HepG2 (cell line): Measurements from ENCODE around the gene ARHGAP26. TPM values are rescaled to one million over a fixed set of nuclear protein-coding genes. Genes with fewer than 3 reads are reported as not detected.

Source experiments
- ARHGAP35 ChIP-seq: sonication (generic); formaldehyde crosslinking; IDR thresholded peaks from 2 replicates; pipeline ENCODE4 v1.9.0; 2022; ENCODE audit warnings: mild to moderate bottlenecking, inconsistent platforms, moderate library complexity, missing genetic modification reagents, borderline replicate concordance
- ATAD3A ChIP-seq: sonication (generic); formaldehyde crosslinking; IDR thresholded peaks from 2 replicates; pipeline ENCODE4 v1.4.0; 2020; ENCODE audit warnings: missing genetic modification reagents
- CCDC6 ChIP-seq: sonication (generic); formaldehyde crosslinking; IDR thresholded peaks from 2 replicates; pipeline ENCODE4 v1.8.1; 2022; ENCODE audit warnings: mild to moderate bottlenecking, missing genetic modification reagents, moderate library complexity
- DPF2 ChIP-seq: sonication (generic); formaldehyde crosslinking; IDR thresholded peaks from 2 replicates; pipeline ENCODE4 v1.4.0; 2020; ENCODE audit warnings: mild to moderate bottlenecking, low read depth, missing genetic modification reagents, borderline replicate concordance
- ETV6 ChIP-seq: sonication (generic); formaldehyde crosslinking; conservative IDR thresholded peaks from 2 replicates; pipeline ENCODE4 v1.4.0; 2020; ENCODE audit warnings: missing genetic modification reagents
- FOXA3 ChIP-seq: IDR thresholded peaks from 2 replicates; pipeline ENCODE4 v1.6.1; 2016; ENCODE audit warnings: missing genetic modification reagents, missing compliant biosample characterization
- FOXP4 ChIP-seq: sonication (generic); formaldehyde crosslinking; IDR thresholded peaks from 2 replicates; pipeline ENCODE4 v1.4.0; 2020; ENCODE audit warnings: missing genetic modification reagents
- JUNB ChIP-seq: sonication (generic); formaldehyde crosslinking; IDR thresholded peaks from 2 replicates; pipeline ENCODE4 v1.8.0; 2022; ENCODE audit warnings: missing genetic modification reagents, mild to moderate bottlenecking, borderline replicate concordance
- KLF6 ChIP-seq: IDR thresholded peaks from 2 replicates; pipeline ENCODE4 v1.8.0; 2016; ENCODE audit warnings: missing biosample characterization, missing genetic modification reagents
- MED8 ChIP-seq: sonication (generic); formaldehyde crosslinking; IDR thresholded peaks from 2 replicates; pipeline ENCODE4 v1.8.1; 2023; ENCODE audit warnings: mild to moderate bottlenecking, missing genetic modification reagents; ENCODE audit not compliant: insufficient replicate concordance
- PHF20 ChIP-seq: sonication (generic); formaldehyde crosslinking; IDR thresholded peaks from 2 replicates; pipeline ENCODE4 v1.5.0; 2020; ENCODE audit warnings: mild to moderate bottlenecking, missing genetic modification reagents
- RBAK ChIP-seq: sonication (generic); formaldehyde crosslinking; IDR thresholded peaks from 2 replicates; pipeline ENCODE4 v1.5.1; 2020; ENCODE audit warnings: mild to moderate bottlenecking, missing genetic modification reagents
- RFX5 ChIP-seq: IDR thresholded peaks from 2 replicates; pipeline ENCODE4 v1.6.1; 2011; ENCODE audit warnings: low read depth, low read length, improper control_type of control experiment
- SMARCC2 ChIP-seq: fragments of 450-650 bp; IDR thresholded peaks from 2 replicates; pipeline ENCODE4 v1.6.1; 2017; ENCODE audit warnings: antibody characterized with exemption, mild to moderate bottlenecking
- SRSF9 ChIP-seq: fragments of 200-400 bp; formaldehyde crosslinking; IDR thresholded peaks from 2 replicates; pipeline ENCODE4 v1.6.1; 2018; ENCODE audit warnings: borderline replicate concordance, mild to moderate bottlenecking, low read depth, low read length; ENCODE audit not compliant: insufficient read depth, poor library complexity, severe bottlenecking
- THAP8 ChIP-seq: sonication (generic); formaldehyde crosslinking; IDR thresholded peaks from 2 replicates; pipeline ENCODE4 v1.5.1; 2020; ENCODE audit warnings: missing genetic modification reagents, mild to moderate bottlenecking, borderline replicate concordance
- TIGD3 ChIP-seq: sonication (generic); formaldehyde crosslinking; IDR thresholded peaks from 2 replicates; pipeline ENCODE4 v1.5.1; 2020; ENCODE audit warnings: mild to moderate bottlenecking, missing genetic modification reagents, borderline replicate concordance
- TRIM24 ChIP-seq: sonication (generic); formaldehyde crosslinking; IDR thresholded peaks from 2 replicates; pipeline ENCODE4 v1.8.0; 2022; ENCODE audit warnings: mild to moderate bottlenecking, missing genetic modification reagents
- ZKSCAN8 ChIP-seq: IDR thresholded peaks from 2 replicates; pipeline ENCODE4 v1.6.1; 2016; ENCODE audit warnings: borderline replicate concordance, missing genetic modification reagents, missing compliant biosample characterization
- ZMYM2 ChIP-seq: sonication (generic); formaldehyde crosslinking; IDR thresholded peaks from 2 replicates; pipeline ENCODE4 v1.8.0; 2022; ENCODE audit warnings: mild to moderate bottlenecking, missing genetic modification reagents
- ZNF354B ChIP-seq: sonication (generic); formaldehyde crosslinking; IDR thresholded peaks from 2 replicates; pipeline ENCODE4 v1.8.0; 2022; ENCODE audit warnings: mild to moderate bottlenecking, missing genetic modification reagents
- ZNF430 ChIP-seq: sonication (generic); formaldehyde crosslinking; IDR thresholded peaks from 2 replicates; pipeline ENCODE4 v1.9.0; 2021; ENCODE audit warnings: mild to moderate bottlenecking, missing genetic modification reagents
- ZNF7 ChIP-seq: IDR thresholded peaks from 2 replicates; pipeline ENCODE4 v1.6.1; 2016; ENCODE audit warnings: missing biosample characterization, missing genetic modification reagents
- ZSCAN21 ChIP-seq: sonication (generic); formaldehyde crosslinking; IDR thresholded peaks from 2 replicates; pipeline ENCODE4 v1.8.0; 2022; ENCODE audit warnings: mild to moderate bottlenecking, missing genetic modification reagents, moderate library complexity, borderline replicate concordance
- polyA plus RNA-seq, 8 experiments: library from polyadenylated mRNA; depleted of rRNA in 3 of 8; stranded (reverse) in 7 of 8; unstranded in 1 of 8; fragments of >200 nt; fragmentation: Illumina TruSeq in 4 of 8; extraction: Trizol in 4 of 8; gene quantifications; 2 replicates each; pipeline versions ENCODE4 v1.2.1 to v1.2.3, GENCODE V29; 2011 to 2016; ENCODE audit warnings: low read depth in 4 of 8, missing spikeins in 1 of 8, mixed read lengths in 1 of 8; ENCODE audit not compliant: insufficient read depth in 1 of 8
- total RNA-seq, 5 experiments: library from RNA; depleted of rRNA; stranded (reverse); fragments of >200 nt; fragmentation: Illumina TruSeq; extraction: Trizol; gene quantifications; 2 replicates each; pipeline ENCODE4 v1.2.3, GENCODE V29; 2016; ENCODE audit warnings: low read depth in 1 of 5

The ARHGAP26 gene
- total and polyA plus RNA-seq, 2 of the 13 experiments (the other 11 are each of a cell fraction or from before 2014, with no cell fraction given) = 9.6 to 18.2 TPM

GRCh38 chr5:142821733-142822487 lies 51.7 kb downstream of the ARHGAP26 start (continued):
- TF ChIP-seq FOXP4 (CRISPR knock-in tag) (peak; percentile 47; the same call in 1 of the 2 replicates), TRIM24 (no peak), ZMYM2 (CRISPR knock-in tag) (no peak), THAP8 (CRISPR knock-in tag) (no peak), SRSF9 (no peak), FOXA3 (CRISPR knock-in tag) (peak; percentile 24; the same call in 1 of the 2 replicates), ETV6 (no peak), SMARCC2 (no peak), RFX5 (no peak), ZKSCAN8 (no peak), ZNF354B (no peak), TIGD3 (no peak), KLF6 (CRISPR knock-in tag) (no peak), CCDC6 (no peak), JUNB (CRISPR knock-in tag) (peak; percentile 12; the same call in 1 of the 2 replicates), ZSCAN21 (CRISPR knock-in tag) (no peak), ATAD3A (no peak), ZNF7 (CRISPR knock-in tag) (no peak), ARHGAP35 (CRISPR knock-in tag) (no peak), DPF2 (CRISPR knock-in tag) (peak; percentile 29; the same call in 1 of the 2 replicates), ZNF430 (CRISPR knock-in tag) (no peak), MED8 (CRISPR knock-in tag) (no peak), PHF20 (CRISPR knock-in tag) (no peak), RBAK (CRISPR knock-in tag) (no peak)
